Measurements from ENCODE around the gene TRIM13. TPM values are rescaled to one million over a fixed set of nuclear protein-coding genes. Genes with fewer than 3 reads are reported as not detected.

The TRIM13 gene
- total and polyA plus RNA-seq, 11 donors, result 14.0 to 26.9 (median 18.5) TPM

- H3K36me3 ChIP-seq, result peaks cover 0 to 33% (median 14%) of the 10 kb centered on the region in 9 donors
- no peak overlapping the region for H3K4me3 ChIP-seq
- peaks cover 2 to 17% (median 6%) of the 10 kb centered on the region in 12 donors for H3K4me1 ChIP-seq
- TF ChIP-seq CTCF (IDR thresholded peaks at IDR 0.05), result no peak
- no peak for TF ChIP-seq POLR2A (IDR thresholded peaks at IDR 0.05)
- DNase-seq (no peak), ATAC-seq (no peak)
- intact Hi-C loops (cut with DNase I), result loop anchor here in 1 of 10 donors (5.0 kb wide), 1 partner anchor 529 kb away; no protein-coding TSS in a partner anchor
- no peak overlapping the region for H3K27ac ChIP-seq
- no peaks in the 10 kb centered on the region for H3K27me3 ChIP-seq
- no peaks in the 10 kb centered on the region for H3K9me3 ChIP-seq
These were observed 3.7 kb upstream of the TRIM13 start for GRCh38 chr13:49993111-49993510.

- DNase-seq (no peak), ATAC-seq (no peak)
- Histone ChIP-seq H3K27ac (no peak overlapping the region), H3K9me3 (no peaks in the 10 kb centered on the region), H3K27me3 (no peaks in the 10 kb centered on the region), H3K4me3 (no peak overlapping the region), H3K36me3 (peaks cover 0 to 35% (median 16%) of the 10 kb centered on the region in 9 donors), H3K4me1 (peaks cover 7 to 23% (median 11%) of the 10 kb centered on the region in 12 donors)
- intact Hi-C loops (cut with DNase I), result loop anchor here in 1 of 10 donors (5.0 kb wide), 1 partner anchor 529 kb away; no protein-coding TSS in a partner anchor
- 81 to 84% (median 82%) methylated on average over 5 of the region's 5 CpGs for WGBS, 4 donors
- TF ChIP-seq POLR2A (IDR thresholded peaks at IDR 0.05), result no peak
- TF ChIP-seq CTCF (IDR thresholded peaks at IDR 0.05), result no peak
These were observed 3.2 kb upstream of the TRIM13 start for GRCh38 chr13:49993666-49994065.

GRCh38 chr13:49995625-49996101, 1.2 kb upstream of the TRIM13 start:
- ATAC-seq, result no peak
- no peaks in the 10 kb centered on the region for H3K27me3 ChIP-seq
- intact Hi-C loops (cut with DNase I), result loop anchor here in 9 of 10 donors (2.0 to 5.0 kb wide), 11 partner anchors 58 to 917 kb away; partner anchors contain the start of gene SPRYD7 (in 1 of the 9)
- no peak for DNase-seq
- peak overlapping the region in 11 of 12 donors; percentile 94 to 98 (median 98) for H3K27ac ChIP-seq
- TF ChIP-seq CTCF (IDR thresholded peaks at IDR 0.05) (no peak), POLR2A (IDR thresholded peaks at IDR 0.05) (no peak)
- H3K36me3 ChIP-seq, result peaks cover 0 to 44% (median 24%) of the 10 kb centered on the region in 9 donors
- no peaks in the 10 kb centered on the region for H3K9me3 ChIP-seq
- peak overlapping the region; percentile 60 to 91 (median 80) for H3K4me3 ChIP-seq
- H3K4me1 ChIP-seq, result peaks cover 9 to 43% (median 30%) of the 10 kb centered on the region in 12 donors
- WGBS, 4 donors, result 42 to 54% (median 48%) methylated on average over 14 of the region's 14 CpGs

GRCh38 chr13:49996161-49996915, 504 bp upstream of the TRIM13 start:
- ATAC-seq, result peak; percentile 68 to 91 (median 85)
- WGBS, 4 donors, result 0 to 1% (median 0%) methylated on average over 39 to 64 of the region's 68 CpGs
- H3K4me1 ChIP-seq, result peaks cover 9 to 49% (median 35%) of the 10 kb centered on the region in 12 donors
- H3K9me3 ChIP-seq, result no peaks in the 10 kb centered on the region
- TF ChIP-seq POLR2A (IDR thresholded peaks at IDR 0.05), result peak in 1 of 2 donors; percentile 57
- TF ChIP-seq CTCF (IDR thresholded peaks at IDR 0.05), result no peak
- H3K27me3 ChIP-seq, result no peaks in the 10 kb centered on the region
- H3K4me3 ChIP-seq, result peak overlapping the region; percentile 60 to 91 (median 80)
- peak; percentile 95 to 98 (median 96) for DNase-seq
- peak overlapping the region; percentile 88 to 98 (median 98) for H3K27ac ChIP-seq
- H3K36me3 ChIP-seq, result peaks cover 0 to 47% (median 30%) of the 10 kb centered on the region in 9 donors
- intact Hi-C loops (cut with DNase I), result loop anchor here in 9 of 10 donors (2.0 to 5.0 kb wide), 11 partner anchors 59 to 916 kb away; partner anchors contain the start of gene SPRYD7 (in 1 of the 9)

Data from heart left ventricle (tissue), 16 donors.